GM12874 (cell line): ENCODE results near the gene USP5.

ENCODE experiments used
- CTCF ChIP-seq: IDR thresholded peaks from 2 replicates; pipeline ENCODE4 v1.5.1; 2011; ENCODE audit warnings: low read depth, mild to moderate bottlenecking, control low read depth, low read length, moderate library complexity; ENCODE audit not compliant: insufficient read depth

The USP5 gene

GRCh38 chr12:6863586-6864321 lies 11.8 kb downstream of the USP5 start:
- TF ChIP-seq CTCF = no peak

- TF ChIP-seq CTCF = no peak
Observed at GRCh38 chr12:6866163-6866919, 14.4 kb downstream of the USP5 start.

- no peak for TF ChIP-seq CTCF
Observed at GRCh38 chr12:6866920-6867412, 15.0 kb downstream of the USP5 start.

GRCh38 chr12:6867413-6868210 lies 15.7 kb downstream of the USP5 start, which contains the start of gene TPI1:
TPI1 (plus strand) TSS chr12:6867531; CDS start chr12:6867567, 36 bp downstream.
- TF ChIP-seq CTCF = no peak

GRCh38 chr12:6868211-6869048 lies 16.5 kb downstream of the USP5 start:
- TF ChIP-seq CTCF = no peak

- peak; percentile 90 for TF ChIP-seq CTCF
Observed at GRCh38 chr12:6869049-6870021, 17.4 kb downstream of the USP5 start.
